MG63 (cell line): ENCODE results near the gene PHKA2. TPM values are rescaled to one million over a fixed set of nuclear protein-coding genes. Genes with fewer than 3 reads are reported as not detected.

Experiments
- DNase-seq: peaks from one replicate; pipeline ENCODE4 v3.0.0-alpha.2; 2020
- H3K27me3 ChIP-seq: fragments of 250-450 bp; sonication (Bioruptor Pico); 2 replicates; pipeline ENCODE4 v1.5.1; 2020; ENCODE audit warnings: mild to moderate bottlenecking, moderate library complexity
- H3K36me3 ChIP-seq: fragments of 250-450 bp; sonication (Bioruptor Pico); 2 replicates; pipeline ENCODE4 v1.5.1; 2020; ENCODE audit warnings: mild to moderate bottlenecking, moderate library complexity
- H3K4me3 ChIP-seq: fragments of 250-450 bp; sonication (Bioruptor Pico); 2 replicates; pipeline ENCODE4 v1.5.1; 2020; ENCODE audit warnings: mild to moderate bottlenecking, moderate library complexity
- H3K9me3 ChIP-seq: fragments of 250-450 bp; sonication (Bioruptor Pico); 2 replicates; pipeline ENCODE4 v1.5.1; 2020; ENCODE audit warnings: mild to moderate bottlenecking, moderate library complexity
- total RNA-seq: library from RNA; depleted of rRNA; stranded (reverse); fragments of >200 nt; shearing (Covaris generic); gene quantifications from 2 replicates; pipeline ENCODE4 v1.2.3, GENCODE V29; 2014; ENCODE audit warnings: low replicate concordance

The PHKA2 gene
- total RNA-seq, 1 experiment from 2014 or later = 13.3 TPM

DNA sequence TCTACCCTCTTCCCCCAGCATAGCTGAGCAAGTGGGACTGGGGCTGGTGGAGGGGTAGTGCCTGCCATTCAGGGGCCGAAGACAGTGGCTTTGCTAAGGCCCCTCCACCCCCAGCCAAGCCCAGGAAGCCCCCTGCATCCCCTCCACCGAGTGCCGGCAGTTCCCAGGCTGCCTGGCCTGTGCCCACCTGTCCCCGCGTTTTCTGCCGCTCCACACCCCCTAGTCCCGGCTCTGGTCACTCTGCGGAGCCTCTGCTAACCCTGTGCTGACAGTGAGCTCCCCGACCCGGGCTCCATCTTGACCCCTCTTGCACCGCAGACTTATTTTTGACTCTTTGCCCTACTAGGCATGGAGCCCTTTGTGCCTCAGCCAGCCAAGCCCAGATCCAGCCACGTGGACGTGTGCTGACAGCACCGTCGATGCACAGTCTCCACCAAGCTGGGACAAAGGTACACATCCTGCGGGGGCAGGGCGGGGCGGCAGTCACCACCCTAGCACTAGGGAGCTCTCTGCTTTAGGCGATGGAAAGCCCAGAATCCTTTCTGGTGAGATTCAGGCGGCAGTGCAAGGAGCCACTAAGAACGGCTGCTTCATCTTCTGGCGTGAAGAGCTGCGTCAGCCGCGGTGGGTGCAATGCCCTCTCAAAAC, 96.6 kb downstream of the PHKA2 start:
- no peak for DNase-seq
- Histone ChIP-seq H3K27me3 (no peaks in the 10 kb centered on the region), H3K36me3 (no peaks in the 10 kb centered on the region), H3K4me3 (no peak overlapping the region), H3K9me3 (no peaks in the 10 kb centered on the region)

- no peaks in the 10 kb centered on the region for H3K9me3 ChIP-seq
These were observed 97.4 kb downstream of the PHKA2 start for GRCh38 chrX:18886344-18887161.

GRCh38 chrX:18886005-18886343, 97.9 kb downstream of the PHKA2 start:
- no peak for DNase-seq
- Histone ChIP-seq H3K27me3 (no peaks in the 10 kb centered on the region), H3K4me3 (no peak overlapping the region), H3K9me3 (no peaks in the 10 kb centered on the region), H3K36me3 (no peaks in the 10 kb centered on the region)

More at GRCh38 chrX:18886344-18887161, 97.4 kb downstream of the PHKA2 start:
- no peaks in the 10 kb centered on the region for H3K36me3 ChIP-seq
- DNase-seq = peak; percentile 39
- H3K27me3 ChIP-seq = no peaks in the 10 kb centered on the region
- 0 out of 2 replicates have a peak overlapping the region, but pooled peaks have one; percentile 7 for H3K4me3 ChIP-seq

GRCh38 chrX:18885328-18886004, 98.4 kb downstream of the PHKA2 start:
- Histone ChIP-seq H3K4me3 (no peak overlapping the region), H3K27me3 (no peaks in the 10 kb centered on the region), H3K9me3 (no peaks in the 10 kb centered on the region), H3K36me3 (no peaks in the 10 kb centered on the region)
- DNase-seq = no peak

DNA sequence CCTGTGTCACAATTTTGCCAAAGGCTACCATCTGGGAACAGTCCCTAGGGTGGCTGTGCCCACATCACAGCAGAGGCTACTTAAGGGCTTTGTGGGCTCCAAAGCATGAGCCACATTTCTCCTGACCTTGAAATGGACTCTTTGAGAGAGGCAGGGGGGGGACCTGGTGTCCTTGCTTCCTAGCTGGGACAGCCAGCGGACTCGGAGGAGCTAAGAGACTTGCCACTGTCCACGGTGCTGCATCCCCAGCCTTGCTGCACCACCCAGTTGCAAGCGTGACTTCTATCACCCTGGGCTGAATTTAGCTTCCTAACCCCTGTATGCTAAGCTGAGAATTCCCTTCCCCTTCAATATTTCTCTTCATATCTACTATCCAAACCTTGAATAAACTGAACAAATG, 99.0 kb downstream of the PHKA2 start:
- Histone ChIP-seq H3K36me3 (no peaks in the 10 kb centered on the region), H3K27me3 (no peaks in the 10 kb centered on the region), H3K9me3 (no peaks in the 10 kb centered on the region), H3K4me3 (no peak overlapping the region)
- DNase-seq = no peak

DNA sequence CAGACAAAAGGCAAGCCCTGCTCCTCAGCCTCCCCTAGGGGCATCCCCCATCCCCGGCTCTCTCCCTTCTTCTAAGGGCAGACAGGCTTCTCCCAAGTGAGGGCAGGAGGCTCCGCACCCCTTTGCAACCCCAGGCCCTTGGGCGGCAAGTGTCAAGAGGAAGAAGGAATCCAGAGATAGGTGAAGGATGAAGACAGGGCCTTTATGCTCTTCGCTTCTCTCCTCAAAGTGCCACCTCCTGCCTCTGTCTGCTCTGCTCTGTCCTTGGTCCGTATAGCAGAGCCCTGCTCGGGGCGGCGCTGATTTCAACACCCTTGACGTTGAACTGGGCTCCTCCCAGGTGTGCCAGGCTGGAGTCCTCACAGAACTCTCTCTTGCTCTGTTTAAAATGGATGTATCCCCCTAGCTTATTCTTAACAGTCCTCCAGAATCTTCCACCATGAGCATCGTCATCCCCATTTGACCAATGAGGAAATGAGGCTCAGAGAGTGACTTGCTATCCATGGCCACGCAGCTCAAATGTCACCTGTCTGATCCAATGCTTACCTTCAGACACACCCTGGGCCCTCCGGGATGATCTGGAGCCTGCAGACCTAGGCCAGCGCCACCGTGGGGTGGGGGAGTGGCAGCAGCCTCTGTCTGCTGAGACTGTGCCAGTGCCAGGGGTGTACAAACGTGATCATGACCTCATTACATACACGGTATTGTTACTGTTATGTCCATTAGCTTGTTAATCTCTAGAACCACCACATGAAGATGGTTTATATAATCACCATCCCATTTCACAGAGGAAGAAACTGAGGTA, 99.8 kb downstream of the PHKA2 start:
- H3K9me3 ChIP-seq = no peaks in the 10 kb centered on the region
- no peaks in the 10 kb centered on the region for H3K36me3 ChIP-seq
- H3K27me3 ChIP-seq = no peaks in the 10 kb centered on the region
- H3K4me3 ChIP-seq = no peak overlapping the region
- no peak for DNase-seq

DNA sequence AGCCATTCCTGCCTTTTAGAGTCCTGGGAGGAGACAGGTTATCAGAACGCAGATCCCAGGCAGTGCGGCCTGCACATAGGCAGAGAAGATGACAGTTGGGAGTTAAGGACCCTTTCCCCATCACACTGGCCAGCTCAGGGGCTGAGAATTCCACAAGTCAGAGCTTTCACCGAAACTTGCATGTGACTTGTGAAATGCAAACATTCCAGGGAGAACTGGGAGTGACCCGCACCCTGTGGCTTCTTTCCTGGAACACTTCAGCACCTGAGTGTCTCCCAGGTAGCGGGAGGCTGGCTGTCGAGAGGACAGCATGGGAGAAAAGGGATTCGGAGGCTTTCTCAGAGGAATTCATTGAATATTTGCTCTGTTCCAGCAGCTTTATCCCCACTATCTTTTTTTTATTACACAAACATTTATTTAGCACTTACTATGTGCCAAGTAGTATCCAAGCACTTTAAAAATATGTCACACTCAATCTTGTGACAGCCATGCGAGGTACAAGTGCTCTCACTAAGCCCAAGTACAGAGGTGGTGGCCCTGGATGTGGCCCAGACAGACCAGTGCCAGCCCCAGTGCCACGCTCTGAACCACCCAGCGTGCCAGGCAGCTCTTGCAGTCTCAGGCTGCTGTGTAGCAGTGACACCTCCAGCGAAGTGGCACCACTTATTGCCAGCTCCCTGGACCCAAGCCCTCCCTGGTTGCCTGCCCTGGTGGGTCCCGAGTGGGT, 100.5 kb downstream of the PHKA2 start:
- DNase-seq = no peak
- H3K4me3 ChIP-seq = no peak overlapping the region
- H3K36me3 ChIP-seq = no peaks in the 10 kb centered on the region
- no peaks in the 10 kb centered on the region for H3K27me3 ChIP-seq
- H3K9me3 ChIP-seq = no peaks in the 10 kb centered on the region

DNA sequence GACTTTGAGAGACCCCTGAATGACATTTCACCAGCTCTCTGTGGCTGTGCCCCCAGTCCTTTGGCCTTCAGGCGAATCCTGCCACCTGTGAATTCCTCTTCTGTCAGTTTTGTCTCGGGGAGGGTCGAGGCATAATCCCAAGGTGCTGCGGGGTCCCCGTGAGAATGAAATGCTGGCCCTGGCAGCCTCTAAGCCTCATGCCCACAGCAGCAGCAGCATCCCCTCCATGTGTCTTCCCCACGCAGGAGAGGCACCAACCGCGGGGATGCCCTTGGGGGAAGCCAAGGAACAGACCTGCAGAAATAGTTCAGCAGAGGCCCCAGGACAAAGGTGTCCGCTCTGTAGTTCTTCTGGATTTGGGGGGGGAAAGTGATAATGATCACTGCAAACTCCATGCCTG, 104.8 kb downstream of the PHKA2 start:
- Histone ChIP-seq H3K27me3 (no peaks in the 10 kb centered on the region), H3K36me3 (no peaks in the 10 kb centered on the region), H3K4me3 (no peak overlapping the region), H3K9me3 (no peaks in the 10 kb centered on the region)
- DNase-seq = no peak

GRCh38 chrX:18877469-18877868, 106.4 kb downstream of the PHKA2 start:
- no peak for DNase-seq
- H3K4me3 ChIP-seq = no peak overlapping the region
- H3K27me3 ChIP-seq = no peaks in the 10 kb centered on the region
- H3K36me3 ChIP-seq = no peaks in the 10 kb centered on the region
- no peaks in the 10 kb centered on the region for H3K9me3 ChIP-seq

DNA sequence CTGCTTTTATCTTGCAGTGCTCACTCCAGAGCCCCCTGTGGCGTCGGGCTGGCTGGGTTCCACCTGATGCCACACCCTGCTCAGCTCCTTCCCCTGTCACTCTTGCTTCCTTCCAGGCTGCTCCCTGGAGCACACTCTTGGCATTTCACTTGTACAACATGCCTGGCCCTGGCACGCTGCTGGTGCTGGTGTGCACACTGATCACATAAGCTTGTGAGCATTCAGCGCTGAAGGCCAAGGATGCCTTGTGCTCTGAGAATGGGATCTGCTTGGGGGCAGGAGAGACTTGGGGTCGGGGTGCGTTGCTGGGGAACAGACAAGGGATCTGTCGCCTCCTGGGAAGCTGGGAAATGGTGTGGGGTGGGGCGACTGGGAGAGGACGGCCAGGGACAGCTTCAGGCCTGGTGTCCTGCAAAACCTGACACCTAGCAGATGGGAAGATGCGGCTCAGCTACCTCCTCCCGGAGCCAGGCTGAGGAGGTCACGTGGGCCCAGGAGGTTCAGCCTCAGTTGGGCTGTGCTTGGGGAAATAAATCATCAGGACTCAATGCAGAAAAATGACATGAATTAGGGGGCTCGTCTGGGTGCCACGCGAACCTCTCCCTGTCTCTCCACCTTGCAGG, 108.5 kb downstream of the PHKA2 start:
- no peak for DNase-seq
- no peaks in the 10 kb centered on the region for H3K27me3 ChIP-seq

DNA sequence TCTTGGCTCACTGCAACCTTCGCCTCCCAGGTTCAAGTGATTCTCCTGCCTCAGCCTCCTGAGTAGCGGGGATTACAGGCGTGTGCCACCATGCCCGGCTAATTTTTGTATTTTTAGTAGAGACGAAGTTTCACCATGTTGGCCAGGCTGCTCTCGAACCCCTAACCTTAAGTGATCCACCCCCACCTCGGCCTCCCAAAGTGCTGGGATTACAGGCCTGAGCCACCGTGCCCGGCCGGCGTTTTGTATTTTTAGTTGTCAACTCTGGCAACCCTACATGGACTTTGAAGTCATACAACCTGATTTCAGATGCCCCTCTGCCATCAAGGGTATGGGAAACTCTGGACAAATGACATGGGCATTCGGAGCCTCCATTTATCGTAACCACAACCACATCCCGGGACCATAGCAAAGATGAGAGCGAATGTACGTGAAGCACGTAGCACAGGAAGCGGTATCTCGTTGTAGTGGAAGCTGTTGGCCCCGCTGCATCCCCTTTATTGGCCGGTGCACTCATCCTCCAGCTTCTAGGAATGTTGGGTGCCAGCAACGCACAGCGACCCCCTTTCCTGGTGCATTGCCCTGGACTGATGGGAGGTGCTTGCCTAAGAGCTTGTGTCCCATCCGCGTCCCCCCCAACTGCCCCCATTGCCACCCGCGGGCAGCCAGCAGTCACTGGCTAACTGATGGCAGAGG, 109.2 kb downstream of the PHKA2 start:
- H3K9me3 ChIP-seq = no peaks in the 10 kb centered on the region
- no peaks in the 10 kb centered on the region for H3K27me3 ChIP-seq
- H3K4me3 ChIP-seq = no peak overlapping the region
- no peaks in the 10 kb centered on the region for H3K36me3 ChIP-seq
- no peak for DNase-seq

More for the DNA sequence above, 108.5 kb downstream of the PHKA2 start:
- Histone ChIP-seq H3K9me3 (no peaks in the 10 kb centered on the region), H3K4me3 (no peak overlapping the region), H3K36me3 (no peaks in the 10 kb centered on the region)

DNA sequence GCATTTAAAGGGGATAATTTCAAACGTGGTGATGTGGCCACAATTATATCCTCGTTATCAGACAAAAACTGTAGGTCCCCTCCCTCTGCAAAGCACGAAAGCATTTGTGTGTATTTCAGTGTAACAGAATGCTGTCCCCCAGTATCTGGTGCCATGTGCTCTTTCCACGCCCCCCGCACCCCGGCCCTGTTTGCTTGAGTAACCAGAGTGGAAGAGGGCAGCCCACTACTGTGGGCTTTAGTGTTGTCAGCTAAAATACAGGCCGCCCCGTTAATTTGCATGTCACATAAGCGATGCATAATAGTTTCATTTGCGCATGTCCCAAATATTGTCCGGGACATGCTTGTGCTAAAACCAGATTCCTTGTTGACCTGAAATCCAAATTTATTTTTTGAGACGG, 110.1 kb downstream of the PHKA2 start:
- no peak for DNase-seq
- no peaks in the 10 kb centered on the region for H3K36me3 ChIP-seq
- H3K9me3 ChIP-seq = no peaks in the 10 kb centered on the region
- no peaks in the 10 kb centered on the region for H3K27me3 ChIP-seq
- H3K4me3 ChIP-seq = no peak overlapping the region

DNA sequence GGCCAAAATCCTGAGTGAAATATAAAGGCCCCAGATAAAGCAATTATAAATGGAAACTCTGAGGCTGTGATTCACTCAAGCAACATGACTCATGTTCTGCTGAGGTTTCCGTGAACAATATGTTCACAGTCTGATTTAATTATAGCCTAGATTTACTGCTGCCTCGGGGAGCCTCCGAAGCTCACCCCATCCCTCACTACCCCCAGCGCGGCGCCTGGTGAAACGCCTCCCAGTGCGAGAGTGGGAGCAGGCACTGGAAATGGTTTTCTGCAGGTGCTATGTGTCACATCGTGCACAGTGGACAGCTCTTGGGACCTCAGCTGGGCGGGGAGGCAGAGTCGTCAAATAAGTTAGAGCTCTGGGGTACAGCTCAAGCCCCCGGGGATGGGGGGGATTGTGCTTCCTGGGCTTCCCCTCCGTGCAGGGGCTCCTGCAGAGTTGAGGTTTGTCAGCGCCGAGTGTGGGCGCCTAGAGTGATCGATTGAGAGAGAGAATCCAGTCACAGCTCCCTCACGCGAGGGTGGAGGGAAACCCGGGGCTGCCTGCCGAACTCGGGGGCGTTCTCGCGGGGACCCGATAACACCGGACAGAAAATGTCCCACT, 110.6 kb downstream of the PHKA2 start:
- Histone ChIP-seq H3K36me3 (no peaks in the 10 kb centered on the region), H3K27me3 (no peaks in the 10 kb centered on the region), H3K4me3 (no peak overlapping the region), H3K9me3 (no peaks in the 10 kb centered on the region)
- DNase-seq = peak; percentile 16

GRCh38 chrX:18872621-18873020, 111.3 kb downstream of the PHKA2 start:
- Histone ChIP-seq H3K9me3 (no peaks in the 10 kb centered on the region), H3K27me3 (no peaks in the 10 kb centered on the region), H3K4me3 (no peak overlapping the region), H3K36me3 (no peaks in the 10 kb centered on the region)
- DNase-seq = no peak

GRCh38 chrX:18871970-18872369, 111.9 kb downstream of the PHKA2 start:
- DNase-seq = no peak
- Histone ChIP-seq H3K27me3 (no peaks in the 10 kb centered on the region), H3K36me3 (no peaks in the 10 kb centered on the region)

More at GRCh38 chrX:18871970-18872369, 111.9 kb downstream of the PHKA2 start:
- Histone ChIP-seq H3K4me3 (no peak overlapping the region), H3K9me3 (no peaks in the 10 kb centered on the region)
